GM19351 (cell line): Measurements from ENCODE around the gene HS1BP3.

Experiments
- ATAC-seq: cut with Tn5 transposase; IDR thresholded peaks from one replicate; pipeline ENCODE4 v1.9.1; 2021; ENCODE audit warnings: mild to moderate bottlenecking, moderate library complexity; ENCODE audit not compliant: unreplicated experiment

HS1BP3 gene

GRCh38 chr2:20650877-20651730, at the start of gene HS1BP3:
Gene HS1BP3 (minus strand): TSS chr2:20651098. CDS start chr2:20651063, 35 bp downstream.
- peak; percentile 89 for ATAC-seq

- no peak for ATAC-seq
Measured at GRCh38 chr2:20698916-20699613, 48.2 kb upstream of the HS1BP3 start.

- no peak for ATAC-seq
Measured at GRCh38 chr2:20697322-20697934, 46.5 kb upstream of the HS1BP3 start.

GRCh38 chr2:20696366-20696765, 45.5 kb upstream of the HS1BP3 start:
- no peak for ATAC-seq

GRCh38 chr2:20693317-20693716, 42.4 kb upstream of the HS1BP3 start:
- no peak for ATAC-seq

GRCh38 chr2:20692081-20692480, 41.2 kb upstream of the HS1BP3 start:
- ATAC-seq: no peak

GRCh38 chr2:20691076-20691734, 40.3 kb upstream of the HS1BP3 start:
- ATAC-seq: no peak

- no peak for ATAC-seq
Measured at GRCh38 chr2:20689428-20690264, 38.7 kb upstream of the HS1BP3 start.

GRCh38 chr2:20687260-20687832, 36.4 kb upstream of the HS1BP3 start:
- no peak for ATAC-seq

GRCh38 chr2:20684581-20685063, 33.7 kb upstream of the HS1BP3 start:
- no peak for ATAC-seq

GRCh38 chr2:20682167-20682920, 31.4 kb upstream of the HS1BP3 start:
- ATAC-seq: no peak

GRCh38 chr2:20680744-20681375, 30.0 kb upstream of the HS1BP3 start:
- no peak for ATAC-seq

- ATAC-seq: no peak
Measured at GRCh38 chr2:20678780-20679179, 27.9 kb upstream of the HS1BP3 start.

GRCh38 chr2:20678086-20678395, 27.1 kb upstream of the HS1BP3 start:
- ATAC-seq: no peak

GRCh38 chr2:20677301-20678085, 26.6 kb upstream of the HS1BP3 start:
- ATAC-seq: peak; percentile 49

GRCh38 chr2:20676353-20677215, 25.7 kb upstream of the HS1BP3 start:
- ATAC-seq: peak; percentile 70
